ENCODE measurements around the gene GLB1L3. TPM values are rescaled to one million over a fixed set of nuclear protein-coding genes. Genes with fewer than 3 reads are reported as not detected.

GLB1L3 gene
- total and polyA plus RNA-seq, 2 of the 4 experiments (the other 2 are of a cell fraction), result not detected

- DNase-seq (peak; percentile 32), ATAC-seq (ENCODE audit: low read depth) (peak; percentile 58; the same call in 1 of the 2 replicates)
- H3K56ac ChIP-seq (ENCODE audit: extremely low read depth, insufficient read depth, low read length), result no peak overlapping the region
- no peak overlapping the region for H2BK5ac ChIP-seq (ENCODE audit: low read depth, low read length, poor library complexity, severe bottlenecking)
- H3K4me2 ChIP-seq (ENCODE audit: low read depth, low read length), result no peak overlapping the region
- no peaks in the 10 kb centered on the region for H3K27me3 ChIP-seq (ENCODE audit: control insufficient read depth, insufficient read depth, low read length)
- H3K14ac ChIP-seq (replicated peaks; ENCODE audit: low read depth, low read length), result no peak overlapping the region
- H3K4me3 ChIP-seq (ENCODE audit: insufficient read depth, low read depth, low read length), result no peak overlapping the region
- dilution Hi-C loops (cut with HindIII; ENCODE audit: low sequenced_read_pairs, unreplicated experiment), result no loop called here
- no peak overlapping the region for H3K27ac ChIP-seq (ENCODE audit: insufficient read depth, low read length)
- no TSS peak for BruUV-seq (replicated peaks)
- H4K5ac ChIP-seq (ENCODE audit: low read depth, low read length), result no peak overlapping the region
- POLR2A ChIA-PET (ENCODE audit: unreplicated experiment), result no interaction called here
- H2AFZ ChIP-seq (replicated peaks; ENCODE audit: low read length, poor library complexity), result no peak overlapping the region
- no peak overlapping the region for H3K18ac ChIP-seq (ENCODE audit: low read depth, low read length)
- no peak overlapping the region for H2BK15ac ChIP-seq (ENCODE audit: low read depth, low read length)
- no peaks in the 10 kb centered on the region for H4K20me1 ChIP-seq (ENCODE audit: insufficient read depth, low read length)
- H3K9me3 ChIP-seq (ENCODE audit: control insufficient read depth, insufficient read depth, low read length), result no peaks in the 10 kb centered on the region
- H4K8ac ChIP-seq (ENCODE audit: low read depth in 2 of 2, low read length in 2 of 2), result no peak overlapping the region
- no peak overlapping the region for H3K4ac ChIP-seq (ENCODE audit: low read depth, low read length)
- no peak overlapping the region for H2BK20ac ChIP-seq (ENCODE audit: low read depth, low read length)
- H3K79me1 ChIP-seq (ENCODE audit: low read depth in 1 of 2, low read length in 2 of 2), result no peaks in the 10 kb centered on the region; a peak in 1 of 4 replicates
- CTCF ChIA-PET, result interaction anchor here (0.8 kb wide), 1 partner anchor 17 kb away, joined by 3 read pairs; no protein-coding TSS in a partner anchor
- H2AK9ac ChIP-seq (replicated peaks; ENCODE audit: low read depth, low read length, poor library complexity), result no peak overlapping the region
- no peak overlapping the region for H3K23ac ChIP-seq (ENCODE audit: low read depth, low read length)
- no peak overlapping the region for H2BK120ac ChIP-seq (ENCODE audit: low read depth, low read length)
- intact Hi-C loops (cut with micrococcal nuclease), result no loop called here
- TF ChIP-seq CEBPB (IDR thresholded peaks at IDR 0.05; ENCODE audit: low read depth, low read length) (no peak), MAZ (IDR thresholded peaks at IDR 0.05; ENCODE audit: borderline replicate concordance, low read depth, low read length) (no peak), MAFK (IDR thresholded peaks at IDR 0.05; ENCODE audit: low read depth, low read length) (no peak), RAD21 (IDR thresholded peaks at IDR 0.05; ENCODE audit: low read length) (peak; percentile 40), POLR2A (IDR thresholded peaks at IDR 0.05; ENCODE audit: low read depth, low read length) (no peak), SMC3 (IDR thresholded peaks at IDR 0.05; ENCODE audit: low read depth, low read length) (peak; percentile 39; the same call in 1 of the 2 replicates), CHD1 (IDR thresholded peaks at IDR 0.05; ENCODE audit: low read depth, low read length) (no peak), CTCF (conservative IDR thresholded peaks at IDR 0.05; ENCODE audit: low read depth, low read length) (peak; percentile 36; the same call in 1 of the 2 replicates), USF2 (IDR thresholded peaks at IDR 0.05; ENCODE audit: low read depth, low read length) (no peak), RCOR1 (IDR thresholded peaks at IDR 0.05; ENCODE audit: insufficient replicate concordance, low read length) (no peak)
- TF ChIP-seq, protein P1, sequence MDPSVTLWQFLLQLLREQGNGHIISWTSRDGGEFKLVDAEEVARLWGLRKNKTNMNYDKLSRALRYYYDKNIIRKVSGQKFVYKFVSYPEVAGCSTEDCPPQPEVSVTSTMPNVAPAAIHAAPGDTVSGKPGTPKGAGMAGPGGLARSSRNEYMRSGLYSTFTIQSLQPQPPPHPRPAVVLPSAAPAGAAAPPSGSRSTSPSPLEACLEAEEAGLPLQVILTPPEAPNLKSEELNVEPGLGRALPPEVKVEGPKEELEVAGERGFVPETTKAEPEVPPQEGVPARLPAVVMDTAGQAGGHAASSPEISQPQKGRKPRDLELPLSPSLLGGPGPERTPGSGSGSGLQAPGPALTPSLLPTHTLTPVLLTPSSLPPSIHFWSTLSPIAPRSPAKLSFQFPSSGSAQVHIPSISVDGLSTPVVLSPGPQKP (IDR thresholded peaks at IDR 0.05; ENCODE audit: borderline replicate concordance, low read depth, low read length), result no peak
- 47% methylated on average over 3 of the region's 7 CpGs; no CpG with 5 or more reads in 1 of the 2 experiments for WGBS, 2 experiments (ENCODE audit: extremely low coverage in 2 of 2, insufficient read length in 1 of 2)
- in situ Hi-C loops (cut with MboI; ENCODE audit: low sequenced_read_pairs), result no loop called here
- no peak overlapping the region for H2AK5ac ChIP-seq (ENCODE audit: low read depth, low read length)
- H4K91ac ChIP-seq (ENCODE audit: insufficient read depth, low read depth, low read length), result no peak overlapping the region
- no peak overlapping the region for H3K9ac ChIP-seq (ENCODE audit: low read depth, low read length)
- peaks cover 3% of the 10 kb centered on the region; the same call in 1 of the 2 replicates for H3K9me1 ChIP-seq (ENCODE audit: insufficient read depth, low read length)
- peaks cover 68% of the 10 kb centered on the region for H3K36me3 ChIP-seq (ENCODE audit: control insufficient read depth, insufficient read depth, low read length)
- H3K4me1 ChIP-seq (ENCODE audit: control insufficient read depth, insufficient read depth, low read length), result no peaks in the 10 kb centered on the region
Measured at GRCh38 chr11:134244593-134244992, 31.6 kb upstream of the GLB1L3 start.

All from IMR-90 (cell line).